GF-D8 (cell line): ENCODE results near the gene POLD2.
"Not testable (repeated sequence)": the region's sequence is repeated elsewhere in the genome, so short reads cannot be mapped to it uniquely, and the experiment has no call there.

Experiments
- DNase-seq: peaks from one replicate; lab custom pipeline; 2025; lab: John Stamatoyannopoulos, UW

Gene POLD2

DNA sequence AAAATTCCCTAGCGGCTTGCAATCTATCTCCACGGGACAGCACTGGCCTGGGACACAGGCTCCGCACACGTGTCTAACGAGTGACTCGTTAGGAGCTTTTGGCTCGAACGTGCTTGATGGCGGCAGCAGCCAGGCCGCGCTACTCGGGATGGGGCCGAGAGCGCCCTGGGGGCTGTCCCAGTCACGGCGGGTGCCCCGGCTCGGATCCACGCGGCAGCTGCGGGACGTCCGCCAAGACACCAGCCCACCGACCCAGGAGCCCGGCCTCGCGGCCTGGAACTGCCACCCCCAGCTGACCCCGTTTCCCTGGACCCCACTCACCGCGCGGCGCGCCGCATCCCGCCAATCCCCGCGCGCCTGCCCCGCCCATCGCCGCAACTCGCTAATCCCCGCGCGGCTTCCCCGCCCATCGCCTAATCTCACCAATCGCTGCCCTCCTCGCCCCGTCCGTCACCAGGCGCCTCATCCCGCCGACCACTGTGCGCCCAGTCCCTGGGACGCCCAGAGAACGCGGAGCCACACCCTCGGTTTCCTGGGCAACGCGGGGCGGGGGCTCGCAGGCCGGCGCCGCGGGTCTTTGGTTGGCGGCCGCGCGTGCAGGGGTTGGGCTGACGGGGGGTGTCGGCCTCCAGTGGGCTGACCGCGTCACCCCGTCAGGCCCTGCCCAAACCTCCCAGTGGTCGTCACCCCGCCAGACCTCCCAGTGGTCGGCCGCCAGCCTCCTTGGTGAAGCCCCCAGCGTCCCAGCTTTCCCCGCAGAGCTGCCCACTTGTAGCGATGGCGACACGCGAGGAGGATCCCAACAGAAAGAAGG, at the start of gene POLD2:
Gene POLD2, minus strand, starts transcription at position 359 of the 814 bp plus-strand sequence. CDS start 1,495 bp downstream, outside the sequence.
- DNase-seq = peak; percentile 90

DNA sequence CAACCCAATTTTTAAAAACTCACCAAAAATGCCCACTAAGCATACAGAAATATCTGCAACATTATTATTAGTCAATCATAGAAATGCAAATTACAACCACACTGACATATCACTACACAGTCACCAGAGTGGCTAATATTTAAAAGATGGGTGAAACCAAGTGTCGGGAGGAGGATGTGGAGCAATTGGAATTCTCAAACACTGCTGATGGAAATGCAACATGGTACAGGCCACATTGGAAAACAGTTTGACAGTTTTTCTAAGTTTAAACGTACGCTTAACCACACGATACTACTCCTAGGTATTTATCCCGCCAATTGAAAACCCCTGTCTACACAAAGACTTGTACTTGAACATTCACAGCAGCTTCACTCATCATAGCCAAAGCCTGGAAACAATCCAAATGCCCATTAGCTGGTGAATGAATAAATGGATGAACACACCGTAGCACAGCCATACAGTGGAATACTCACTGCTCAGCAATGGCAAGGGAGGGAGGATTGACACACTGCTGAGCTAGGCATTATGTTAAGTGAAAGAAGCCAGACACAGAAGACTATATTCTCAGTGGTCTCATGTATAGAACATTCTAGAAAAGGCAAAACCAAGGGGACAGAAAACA, 49.6 kb upstream of the POLD2 start:
- DNase-seq = no peak

- DNase-seq = no peak
These were observed 49.0 kb upstream of the POLD2 start for GRCh38 chr7:44172352-44172751.

DNA sequence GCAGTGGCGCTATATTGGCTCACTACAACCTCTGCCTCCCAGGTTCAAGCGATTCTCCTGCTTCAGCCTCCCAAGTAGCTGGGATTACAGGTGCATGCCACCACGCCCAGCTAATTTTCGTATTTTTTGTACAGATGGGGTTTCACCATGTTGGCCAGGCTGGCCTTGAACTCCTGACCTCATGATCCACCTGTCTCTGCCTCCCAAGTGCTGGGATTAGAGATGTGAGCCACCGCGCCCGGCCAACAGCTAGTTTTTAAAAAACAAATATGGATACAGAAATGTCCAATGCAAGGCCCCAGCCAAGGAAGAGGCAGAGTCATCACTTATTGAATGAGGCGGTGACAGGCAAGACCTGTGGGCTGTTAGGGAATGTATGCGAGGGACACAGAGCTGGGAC, 48.6 kb upstream of the POLD2 start:
- not testable (repeated sequence) for DNase-seq

DNA sequence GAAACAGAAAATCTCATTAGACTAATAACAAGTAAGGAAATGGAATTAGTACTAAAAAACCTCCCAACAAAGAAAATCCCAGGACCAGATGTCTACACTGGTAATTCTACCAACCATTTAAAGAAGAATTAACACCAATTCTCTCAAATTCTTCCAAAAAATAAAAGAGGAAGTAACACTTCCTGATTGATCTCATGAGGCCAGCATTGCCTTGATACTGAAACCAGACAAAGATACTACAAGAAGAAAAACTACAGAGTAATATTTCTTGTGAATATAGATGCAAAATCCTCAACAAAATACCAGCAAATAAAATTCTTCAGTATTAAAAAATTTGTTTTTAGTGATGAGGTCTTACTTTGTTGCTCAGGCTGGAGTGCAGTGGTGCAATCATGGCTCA, 44.6 kb upstream of the POLD2 start:
- no peak for DNase-seq

- DNase-seq = no peak
These were observed 40.2 kb upstream of the POLD2 start for GRCh38 chr7:44163591-44163990.

DNA sequence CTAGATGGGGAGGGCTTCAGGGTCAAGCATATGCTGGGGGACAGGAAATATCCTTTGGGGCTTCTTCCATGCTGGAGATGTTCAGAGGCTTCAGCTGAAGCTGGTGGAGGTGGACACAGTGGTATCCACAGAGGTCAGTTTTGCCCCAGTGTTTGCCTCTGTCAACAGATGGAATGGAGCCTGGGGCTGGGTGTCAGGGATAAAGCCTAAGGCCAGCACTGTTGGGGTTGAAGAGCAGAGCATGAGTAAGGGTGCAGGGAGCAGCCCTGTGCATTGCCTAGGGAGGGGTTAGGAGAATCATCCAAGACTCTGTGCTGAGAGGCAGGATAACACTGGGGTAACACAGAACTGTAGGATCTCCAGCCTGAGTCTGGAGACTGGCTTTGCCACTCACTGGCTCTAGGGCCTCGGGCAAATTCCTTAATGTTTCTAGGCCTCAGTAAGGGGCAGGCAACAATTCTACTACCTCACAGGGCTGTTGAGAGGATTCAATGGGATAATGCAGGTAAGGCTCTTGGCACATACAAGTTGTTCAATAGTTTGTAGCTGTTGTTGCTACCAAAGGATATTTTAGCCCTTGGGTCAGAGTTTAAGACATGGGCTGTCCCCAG, 39.5 kb upstream of the POLD2 start:
- no peak for DNase-seq

DNA sequence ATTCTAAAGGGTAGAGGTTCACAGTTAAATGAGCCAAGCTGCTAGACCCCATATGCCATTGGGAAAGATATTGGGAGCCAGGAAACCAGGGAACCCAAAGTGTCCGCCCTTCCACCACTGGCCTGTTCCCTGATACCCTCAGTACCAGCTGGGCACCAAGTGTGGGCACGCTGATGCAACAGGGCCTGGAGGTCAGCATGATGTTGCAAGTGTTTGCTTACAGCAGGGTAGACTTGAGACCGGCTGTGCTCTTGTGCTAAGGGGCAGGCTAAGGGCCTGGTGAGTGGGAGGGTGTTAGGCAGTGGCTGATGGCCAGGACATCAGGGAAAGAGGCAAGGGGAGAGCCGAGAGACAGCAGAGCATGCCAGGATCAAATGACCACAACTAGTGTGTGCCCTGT, 38.8 kb upstream of the POLD2 start:
- DNase-seq = no peak

DNA sequence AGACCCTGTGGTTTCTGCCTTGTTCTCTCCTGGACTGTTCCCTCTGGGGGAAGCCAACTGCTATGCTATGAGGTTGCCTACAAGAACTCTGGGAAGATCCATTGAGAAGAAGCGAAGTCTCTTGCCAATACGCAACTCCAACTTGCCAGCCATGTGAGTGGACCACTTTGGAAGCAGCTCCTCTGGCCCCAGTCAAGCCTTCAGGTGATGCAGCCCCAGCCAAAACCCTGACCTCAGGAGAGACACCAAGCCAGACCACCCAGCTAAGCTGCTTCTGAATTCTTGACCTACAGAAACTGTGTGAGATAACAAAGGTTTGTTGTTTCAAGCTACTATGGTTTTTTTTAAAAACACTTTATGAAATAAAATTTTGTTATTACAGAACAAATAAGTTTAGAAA, 38.0 kb upstream of the POLD2 start:
- no peak for DNase-seq

- DNase-seq = no peak
These were observed 36.7 kb upstream of the POLD2 start for GRCh38 chr7:44159824-44160630.

GRCh38 chr7:44158873-44159631, 35.7 kb upstream of the POLD2 start:
- DNase-seq = no peak

GRCh38 chr7:44158096-44158872, 34.9 kb upstream of the POLD2 start:
- no peak for DNase-seq

DNA sequence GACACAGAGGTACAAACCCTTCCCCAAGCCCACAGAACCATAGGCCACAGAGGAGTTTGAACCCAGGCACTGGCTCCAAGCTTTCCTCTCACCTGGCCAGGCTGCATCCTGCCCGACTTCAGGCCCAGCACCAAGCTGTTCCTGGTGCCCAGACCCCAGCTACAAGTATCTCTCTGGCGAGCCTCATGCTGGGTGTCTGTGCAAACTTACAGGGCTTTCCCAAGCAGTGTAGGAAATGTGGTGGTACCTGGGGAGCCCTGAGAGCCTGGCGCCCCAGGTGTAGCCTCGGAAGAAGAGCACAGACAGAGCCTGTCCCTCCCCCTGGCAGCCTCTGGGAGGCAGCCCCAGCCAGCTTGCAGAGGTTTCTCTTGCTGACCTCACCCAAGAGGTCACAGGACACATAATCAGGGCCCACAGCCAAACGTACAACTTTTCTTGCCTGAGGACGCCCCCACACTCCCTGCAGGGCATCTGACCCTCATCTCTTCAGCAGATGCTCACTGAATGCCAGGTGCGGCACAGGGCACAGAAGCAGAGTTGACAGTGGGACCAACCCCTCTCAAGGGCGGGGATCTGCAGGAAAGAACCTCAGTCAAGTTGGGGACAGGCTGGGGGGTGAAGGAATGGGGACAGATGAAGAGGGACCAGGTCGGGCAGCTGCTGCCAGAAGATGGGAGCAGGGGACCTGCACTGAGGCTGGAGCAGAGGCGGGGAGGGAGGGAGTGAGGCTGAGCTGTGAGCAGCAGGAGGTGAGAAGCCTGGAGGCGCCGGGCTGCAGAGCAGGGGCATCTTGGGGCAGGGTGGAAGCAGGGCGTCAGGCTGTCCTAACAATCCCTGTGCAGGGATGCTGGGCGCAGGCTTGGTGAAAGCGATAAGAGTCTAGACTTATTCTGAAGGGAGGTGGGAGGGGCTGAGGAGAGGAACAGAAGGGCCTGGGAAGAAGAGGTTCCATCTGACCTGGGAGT, 34.0 kb upstream of the POLD2 start:
- DNase-seq = no peak

GRCh38 chr7:44156453-44157010, 33.2 kb upstream of the POLD2 start:
- no peak for DNase-seq

GRCh38 chr7:44155191-44156185, 32.1 kb upstream of the POLD2 start:
- DNase-seq = no peak

- no peak for DNase-seq
These were observed 31.4 kb upstream of the POLD2 start for GRCh38 chr7:44154703-44155102.

- no peak for DNase-seq
These were observed 30.6 kb upstream of the POLD2 start for GRCh38 chr7:44153948-44154335.
